Peyer's patch (tissue), 4 donors: ENCODE measurements around the gene MED13L.

ENCODE experiments used
- POLR2A ChIP-seq, 2 donors: fragments of 450-650 bp; IDR thresholded peaks; one replicate each; pipeline ENCODE4 v1.5.1; 2017; ENCODE audit warnings: antibody characterized with exemption in 2 of 2, mild to moderate bottlenecking in 2 of 2, moderate library complexity in 2 of 2
- TF ChIP-seq, protein P1 (sequence below), 6 experiments: fragments of 450-650 bp in 4 of 6; fragments of 200-600 bp in 2 of 6; sonication (generic) in 1 of 6; IDR thresholded peaks; one replicate each; pipeline ENCODE4 v1.5.1; 2017 to 2019; ENCODE audit warnings: antibody characterized with exemption in 6 of 6, mild to moderate bottlenecking in 3 of 6, moderate library complexity in 1 of 6

DNA sequence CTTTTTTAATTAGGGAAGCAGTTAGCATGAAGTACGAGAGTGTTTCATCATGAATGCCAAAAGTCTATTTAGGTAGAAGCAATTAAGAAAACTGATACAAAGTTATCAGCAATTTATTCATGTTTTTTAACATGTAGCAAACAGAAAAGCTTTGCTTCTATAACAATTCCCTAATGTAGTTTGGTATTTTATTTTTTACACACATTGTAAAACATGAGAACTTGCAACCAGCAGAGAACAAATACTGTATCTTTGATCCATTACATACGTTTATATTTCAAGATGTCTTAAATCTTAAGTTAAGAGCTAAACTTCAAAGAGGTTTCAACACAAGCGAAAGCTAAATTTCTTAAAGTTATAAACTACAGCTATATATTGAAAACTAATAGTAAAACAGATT, 39.3 kb downstream of the MED13L start:
- TF ChIP-seq, protein P1, sequence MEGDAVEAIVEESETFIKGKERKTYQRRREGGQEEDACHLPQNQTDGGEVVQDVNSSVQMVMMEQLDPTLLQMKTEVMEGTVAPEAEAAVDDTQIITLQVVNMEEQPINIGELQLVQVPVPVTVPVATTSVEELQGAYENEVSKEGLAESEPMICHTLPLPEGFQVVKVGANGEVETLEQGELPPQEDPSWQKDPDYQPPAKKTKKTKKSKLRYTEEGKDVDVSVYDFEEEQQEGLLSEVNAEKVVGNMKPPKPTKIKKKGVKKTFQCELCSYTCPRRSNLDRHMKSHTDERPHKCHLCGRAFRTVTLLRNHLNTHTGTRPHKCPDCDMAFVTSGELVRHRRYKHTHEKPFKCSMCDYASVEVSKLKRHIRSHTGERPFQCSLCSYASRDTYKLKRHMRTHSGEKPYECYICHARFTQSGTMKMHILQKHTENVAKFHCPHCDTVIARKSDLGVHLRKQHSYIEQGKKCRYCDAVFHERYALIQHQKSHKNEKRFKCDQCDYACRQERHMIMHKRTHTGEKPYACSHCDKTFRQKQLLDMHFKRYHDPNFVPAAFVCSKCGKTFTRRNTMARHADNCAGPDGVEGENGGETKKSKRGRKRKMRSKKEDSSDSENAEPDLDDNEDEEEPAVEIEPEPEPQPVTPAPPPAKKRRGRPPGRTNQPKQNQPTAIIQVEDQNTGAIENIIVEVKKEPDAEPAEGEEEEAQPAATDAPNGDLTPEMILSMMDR (IDR thresholded peaks at IDR 0.05), result no peak
- TF ChIP-seq POLR2A (IDR thresholded peaks at IDR 0.05), result no peak
